Bronchial epithelial cell (primary cell): ENCODE data around the gene COLEC12. TPM values are rescaled to one million over a fixed set of nuclear protein-coding genes. Genes with fewer than 3 reads are reported as not detected.

Experiments used
- DNase-seq: peaks from one replicate; pipeline ENCODE4 v3.0.0-alpha.2; 2010; ENCODE audit warnings: low read depth
- FAIRE-seq: peaks from 2 replicates; lab custom pipeline; 2011; peaks lifted over from hg19 to GRCh38; lab: Jason Lieb, UNC
- H3K27me3 ChIP-seq: 2 replicates; pipeline ENCODE4 v1.5.1; 2011; ENCODE audit warnings: low read length; ENCODE audit not compliant: control insufficient read depth, insufficient read depth
- H3K36me3 ChIP-seq: 2 replicates; pipeline ENCODE4 v1.5.1; 2011; ENCODE audit warnings: low read length; ENCODE audit not compliant: control insufficient read depth, insufficient read depth
- H3K4me3 ChIP-seq: 2 replicates; pipeline ENCODE4 v1.5.1; 2011; ENCODE audit warnings: mild to moderate bottlenecking, low read depth, low read length, control low read depth
- CTCF ChIP-seq: IDR thresholded peaks from 2 replicates; pipeline ENCODE4 v1.5.1; 2011; ENCODE audit warnings: mild to moderate bottlenecking, moderate library complexity, low read length, control low read depth, inconsistent platforms; ENCODE audit not compliant: insufficient read depth, severe bottlenecking
- total RNA-seq: library from RNA; depleted of rRNA; stranded (reverse); fragments of >200 nt; gene quantifications from 2 replicates; pipeline ENCODE4 v1.2.1, GENCODE V29; 2014

The COLEC12 gene
- total RNA-seq, 1 donor from 2014 or later: 0.53 TPM

- no peak for FAIRE-seq
- Histone ChIP-seq H3K4me3 (no peak overlapping the region), H3K27me3 (no peaks in the 10 kb centered on the region), H3K36me3 (no peaks in the 10 kb centered on the region)
- DNase-seq: no peak
- no peak for TF ChIP-seq CTCF
These were observed 67.7 kb downstream of the COLEC12 start for GRCh38 chr18:432791-433190.

- Histone ChIP-seq H3K4me3 (no peak overlapping the region), H3K27me3 (no peaks in the 10 kb centered on the region), H3K36me3 (no peaks in the 10 kb centered on the region)
- DNase-seq: no peak
- no peak for FAIRE-seq
- no peak for TF ChIP-seq CTCF
These were observed 71.5 kb downstream of the COLEC12 start for GRCh38 chr18:429030-429429.

GRCh38 chr18:427005-427404 is 73.5 kb downstream of the COLEC12 start:
- DNase-seq: peak; percentile 1
- no peak for FAIRE-seq
- Histone ChIP-seq H3K27me3 (no peaks in the 10 kb centered on the region), H3K4me3 (no peak overlapping the region), H3K36me3 (no peaks in the 10 kb centered on the region)
- no peak for TF ChIP-seq CTCF

GRCh38 chr18:425106-425745 is 75.3 kb downstream of the COLEC12 start:
- H3K36me3 ChIP-seq: no peaks in the 10 kb centered on the region
- no peak for FAIRE-seq
- no peak for TF ChIP-seq CTCF
- no peak overlapping the region for H3K4me3 ChIP-seq
- no peak for DNase-seq
- H3K27me3 ChIP-seq: no peaks in the 10 kb centered on the region

- Histone ChIP-seq H3K27me3 (no peaks in the 10 kb centered on the region), H3K36me3 (no peaks in the 10 kb centered on the region), H3K4me3 (no peak overlapping the region)
- FAIRE-seq (no peak), DNase-seq (no peak)
- TF ChIP-seq CTCF: no peak
These were observed 75.8 kb downstream of the COLEC12 start for GRCh38 chr18:424668-425067.
